Activated CD8-positive, alpha-beta memory T cell treated with anti-CD3 and anti-CD28 coated beads for 48 hours (primary cell): ENCODE results near the gene ADAMTS10.
"Not testable (repeated sequence)": the region's sequence is repeated elsewhere in the genome, so short reads cannot be mapped to it uniquely, and the experiment has no call there.

Experiments used
- DNase-seq, 3 experiments: peaks; one replicate each; pipeline ENCODE4 v3.0.0-alpha.2; 2020; ENCODE audit warnings: low read depth in 2 of 3, low spot score in 2 of 3

ADAMTS10 gene

GRCh38 chr19:8566855-8567254, 43.7 kb downstream of the ADAMTS10 start:
- DNase-seq = no peak

- not testable (repeated sequence) for DNase-seq
These were observed 45.6 kb downstream of the ADAMTS10 start for GRCh38 chr19:8564866-8565265.

GRCh38 chr19:8561075-8561764, 49.3 kb downstream of the ADAMTS10 start:
- DNase-seq = no peak

GRCh38 chr19:8558325-8558724, 52.2 kb downstream of the ADAMTS10 start:
- no peak for DNase-seq

GRCh38 chr19:8557642-8558238, 52.8 kb downstream of the ADAMTS10 start:
- DNase-seq = no peak

GRCh38 chr19:8553729-8554128, 56.8 kb downstream of the ADAMTS10 start:
- not testable (repeated sequence) for DNase-seq

- no peak for DNase-seq
These were observed 57.7 kb downstream of the ADAMTS10 start for GRCh38 chr19:8552810-8553209.

GRCh38 chr19:8550070-8550469, 60.4 kb downstream of the ADAMTS10 start:
- DNase-seq = no peak

- no peak for DNase-seq
These were observed 64.8 kb downstream of the ADAMTS10 start for GRCh38 chr19:8545743-8546142.

GRCh38 chr19:8544168-8544567, 66.3 kb downstream of the ADAMTS10 start:
- no peak for DNase-seq

- no peak for DNase-seq
These were observed 70.8 kb downstream of the ADAMTS10 start for GRCh38 chr19:8539621-8540149.

GRCh38 chr19:8537099-8537498, 73.4 kb downstream of the ADAMTS10 start:
- no peak for DNase-seq

GRCh38 chr19:8536282-8536681, 74.2 kb downstream of the ADAMTS10 start:
- DNase-seq = no peak

GRCh38 chr19:8532225-8532624, 78.3 kb downstream of the ADAMTS10 start:
- no peak for DNase-seq

GRCh38 chr19:8531470-8531869, 79.0 kb downstream of the ADAMTS10 start:
- no peak for DNase-seq
